ENCODE measurements around the gene ATP6V0A1.
"Not testable (repeated sequence)": the region's sequence is repeated elsewhere in the genome, so short reads cannot be mapped to it uniquely, and the experiment has no call there.

ATP6V0A1 gene

DNA sequence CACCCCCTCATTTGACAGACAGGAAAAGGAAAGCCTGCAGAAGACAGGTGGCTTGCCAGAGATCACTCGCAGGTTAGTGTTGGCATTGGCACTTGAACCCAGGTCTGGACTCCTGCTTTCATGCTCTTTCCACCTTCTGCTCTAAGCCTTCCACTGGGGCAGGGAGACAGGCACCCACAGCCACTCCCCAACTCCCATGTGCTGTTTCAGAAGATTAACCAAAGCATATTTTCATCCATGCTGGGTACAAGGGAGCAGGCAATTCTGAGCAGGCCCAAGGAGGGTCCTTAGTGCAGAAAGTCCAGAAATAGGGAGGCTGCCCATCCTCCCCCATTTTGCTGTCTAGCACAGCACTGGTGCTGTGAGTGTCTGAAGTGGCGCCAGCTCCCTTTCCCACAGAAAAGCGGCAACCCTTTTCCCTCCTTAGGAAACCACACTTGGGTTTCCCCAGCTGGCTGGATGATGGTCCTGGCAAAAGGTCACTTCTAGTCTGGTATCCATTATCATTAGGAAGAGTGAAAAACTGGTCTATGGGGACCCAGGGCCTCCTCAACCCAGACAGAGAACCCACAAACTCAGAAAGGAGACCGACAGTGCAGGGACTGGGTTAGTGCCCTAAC is 33.6 kb upstream of the ATP6V0A1 start:
- Mint-ChIP-seq H3K27me3 (peaks cover 10% of the 10 kb centered on the region), H3K4me3 (no peak overlapping the region), H3K36me3 (no peaks in the 10 kb centered on the region), H3K9me3 (no peaks in the 10 kb centered on the region), H3K4me1 (peaks cover 12% of the 10 kb centered on the region), H3K27ac (no peak overlapping the region)

GRCh38 chr17:42428141-42428944 is 30.3 kb upstream of the ATP6V0A1 start:
- no peaks in the 10 kb centered on the region for H3K4me1 Mint-ChIP-seq
- no peaks in the 10 kb centered on the region for H3K36me3 Mint-ChIP-seq
- H3K9me3 Mint-ChIP-seq = no peaks in the 10 kb centered on the region
- no peak overlapping the region for H3K27ac Mint-ChIP-seq
- no peak overlapping the region for H3K4me3 Mint-ChIP-seq
- H3K27me3 Mint-ChIP-seq = peaks cover 2% of the 10 kb centered on the region

DNA sequence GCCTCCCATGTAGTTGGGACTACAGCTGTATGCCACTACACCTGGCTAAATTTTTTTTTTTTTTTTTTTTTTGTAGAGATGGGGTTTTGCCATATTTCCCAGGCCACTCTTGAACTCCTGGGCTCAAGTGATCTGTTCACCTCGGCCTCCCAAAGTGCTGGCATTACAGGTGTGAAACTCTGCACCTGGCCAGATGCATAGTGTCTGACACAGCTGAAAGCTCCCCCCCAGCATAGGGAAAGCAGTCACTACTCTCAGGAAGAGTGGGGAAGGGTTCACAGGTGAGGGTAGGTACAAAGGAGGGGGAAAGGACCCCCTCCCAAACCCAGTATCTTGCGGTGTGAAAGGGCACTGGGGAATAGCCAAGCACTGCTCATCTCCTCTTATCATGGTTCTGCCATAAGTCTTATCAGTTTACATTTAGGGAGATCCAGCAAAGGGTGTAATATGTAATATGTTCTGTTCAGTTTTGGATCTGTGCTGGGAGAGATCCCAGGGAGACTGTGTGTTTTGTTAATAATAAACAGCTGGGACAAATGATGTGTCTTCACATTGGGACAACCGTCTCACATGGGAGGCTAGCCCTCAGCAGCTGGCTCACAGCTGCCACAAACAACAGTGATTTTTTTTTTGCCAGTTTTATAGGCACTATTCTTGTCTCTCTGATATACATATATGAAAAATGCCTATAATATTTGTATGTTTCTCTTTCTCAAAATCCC is 28.8 kb upstream of the ATP6V0A1 start:
- no peaks in the 10 kb centered on the region for H3K9me3 Mint-ChIP-seq
- no peak overlapping the region for H3K27ac Mint-ChIP-seq
- no peaks in the 10 kb centered on the region for H3K4me1 Mint-ChIP-seq
- H3K36me3 Mint-ChIP-seq = no peaks in the 10 kb centered on the region
- H3K27me3 Mint-ChIP-seq = no peaks in the 10 kb centered on the region
- no peak overlapping the region for H3K4me3 Mint-ChIP-seq

DNA sequence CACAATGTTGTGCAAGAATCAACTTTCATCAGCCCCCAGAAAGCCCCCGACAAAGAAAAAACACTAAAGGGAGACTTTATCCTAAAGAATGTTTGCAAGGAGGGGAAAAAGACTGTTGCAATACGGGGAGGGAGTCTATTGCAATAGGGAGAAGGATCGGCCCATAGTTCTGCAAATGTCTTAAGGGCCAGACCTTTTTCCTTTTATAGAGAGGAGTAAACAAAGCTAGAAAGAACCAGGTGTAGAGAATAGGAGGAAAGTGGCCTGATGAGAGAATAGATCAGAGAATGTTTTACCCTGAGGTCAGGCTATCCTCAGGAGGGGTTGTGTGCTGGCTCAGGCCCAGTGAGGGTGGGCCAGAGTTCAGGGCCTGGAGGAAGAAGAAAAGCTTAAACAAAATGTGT is 26.9 kb upstream of the ATP6V0A1 start:
- Mint-ChIP-seq H3K36me3 (no peaks in the 10 kb centered on the region), H3K9me3 (no peaks in the 10 kb centered on the region), H3K4me3 (no peak overlapping the region), H3K27ac (no peak overlapping the region), H3K4me1 (no peaks in the 10 kb centered on the region), H3K27me3 (no peaks in the 10 kb centered on the region)

GRCh38 chr17:42436391-42436790 is 22.3 kb upstream of the ATP6V0A1 start:
- Mint-ChIP-seq H3K27me3 (no peaks in the 10 kb centered on the region), H3K4me1 (peaks cover 1% of the 10 kb centered on the region), H3K27ac (no peak overlapping the region), H3K9me3 (no peaks in the 10 kb centered on the region), H3K4me3 (no peak overlapping the region), H3K36me3 (no peaks in the 10 kb centered on the region)

DNA sequence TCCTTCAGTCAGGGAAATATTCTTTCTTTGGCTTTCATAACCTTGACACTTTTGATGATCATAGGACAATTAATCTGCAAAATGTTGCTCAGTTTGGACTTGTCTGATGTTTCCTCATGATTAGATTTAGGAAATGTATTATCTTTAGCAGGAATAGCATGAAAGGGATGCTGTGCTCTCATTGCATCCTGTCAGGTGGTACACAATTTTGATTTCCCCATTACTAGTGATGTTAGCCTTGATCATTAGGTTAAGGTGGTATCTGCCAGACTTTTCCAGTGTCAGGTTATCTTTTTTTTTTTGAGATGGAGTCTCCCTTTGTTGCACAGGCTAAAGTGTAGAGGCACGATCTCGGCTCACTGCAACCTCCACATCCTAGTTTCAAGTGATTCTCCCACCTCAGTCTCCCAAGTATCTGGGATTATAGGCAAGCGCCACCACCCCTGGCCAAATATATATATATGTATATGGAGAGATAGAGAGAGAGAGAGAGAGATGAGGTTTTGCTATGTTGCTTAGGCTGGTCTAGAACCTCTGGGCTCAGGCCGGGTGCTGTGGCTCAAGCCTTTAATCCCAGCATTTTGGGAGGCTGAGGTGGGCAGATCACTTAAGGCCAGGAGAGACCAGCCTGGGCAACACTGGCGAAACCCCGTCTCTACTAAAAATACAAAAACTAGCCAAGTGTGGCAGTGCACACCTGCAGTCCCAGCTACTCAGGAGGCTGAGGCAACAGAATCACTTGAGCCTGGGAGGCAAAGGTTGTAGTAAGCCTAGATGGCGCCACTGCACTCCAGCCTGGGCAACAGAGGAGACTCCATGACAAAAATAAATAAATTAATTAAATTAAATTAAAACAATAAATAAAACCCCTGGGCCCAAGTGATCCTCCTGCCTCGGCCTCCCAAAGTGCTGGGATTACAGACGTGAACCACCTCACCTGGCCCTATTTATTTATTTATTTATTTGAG is 19.8 kb upstream of the ATP6V0A1 start:
- no peaks in the 10 kb centered on the region for H3K36me3 Mint-ChIP-seq
- no peaks in the 10 kb centered on the region for H3K9me3 Mint-ChIP-seq
- no peaks in the 10 kb centered on the region for H3K27me3 Mint-ChIP-seq
- H3K4me1 Mint-ChIP-seq = peaks cover 9% of the 10 kb centered on the region
- no peak overlapping the region for H3K27ac Mint-ChIP-seq
- H3K4me3 Mint-ChIP-seq = no peak overlapping the region

- Mint-ChIP-seq H3K4me3 (no peak overlapping the region), H3K36me3 (no peaks in the 10 kb centered on the region), H3K27me3 (no peaks in the 10 kb centered on the region), H3K9me3 (no peaks in the 10 kb centered on the region), H3K27ac (no peak overlapping the region), H3K4me1 (peaks cover 9% of the 10 kb centered on the region)
These were observed 17.1 kb upstream of the ATP6V0A1 start for GRCh38 chr17:42441371-42442195.

GRCh38 chr17:42442196-42442565 is 16.5 kb upstream of the ATP6V0A1 start:
- no peaks in the 10 kb centered on the region for H3K9me3 Mint-ChIP-seq
- H3K4me1 Mint-ChIP-seq = peaks cover 9% of the 10 kb centered on the region
- no peak overlapping the region for H3K4me3 Mint-ChIP-seq
- H3K27ac Mint-ChIP-seq = no peak overlapping the region
- no peaks in the 10 kb centered on the region for H3K36me3 Mint-ChIP-seq
- no peaks in the 10 kb centered on the region for H3K27me3 Mint-ChIP-seq

DNA sequence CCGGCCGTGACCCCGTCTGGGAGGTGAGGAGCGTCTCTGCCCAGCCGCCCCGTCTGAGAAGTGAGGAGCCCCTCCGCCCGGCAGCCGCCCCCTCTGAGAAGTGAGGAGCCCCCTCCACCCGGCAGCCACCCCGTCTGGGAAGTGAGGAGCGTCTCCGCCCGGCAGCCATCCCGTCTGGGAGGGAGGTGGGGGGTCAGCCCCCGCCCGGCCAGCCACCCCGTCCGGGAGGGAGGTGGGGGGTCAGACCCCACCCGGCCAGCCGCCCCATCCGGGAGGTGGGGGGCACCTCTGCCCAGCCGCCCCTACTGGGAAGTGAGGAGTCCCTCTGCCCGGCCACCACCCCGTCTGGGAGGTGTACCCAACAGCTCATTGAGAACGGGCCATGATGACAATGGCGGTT is 9.5 kb upstream of the ATP6V0A1 start:
- not testable (repeated sequence) for H3K4me1 Mint-ChIP-seq, H3K27ac Mint-ChIP-seq, H3K36me3 Mint-ChIP-seq, H3K27me3 Mint-ChIP-seq, H3K9me3 Mint-ChIP-seq, H3K4me3 Mint-ChIP-seq

- H3K9me3 Mint-ChIP-seq, H3K36me3 Mint-ChIP-seq, H3K27me3 Mint-ChIP-seq, H3K4me3 Mint-ChIP-seq, H3K4me1 Mint-ChIP-seq: not testable (repeated sequence)
- H3K27ac Mint-ChIP-seq = peak overlapping the region; percentile 41
These were observed 8.8 kb upstream of the ATP6V0A1 start for GRCh38 chr17:42449838-42450237.

DNA sequence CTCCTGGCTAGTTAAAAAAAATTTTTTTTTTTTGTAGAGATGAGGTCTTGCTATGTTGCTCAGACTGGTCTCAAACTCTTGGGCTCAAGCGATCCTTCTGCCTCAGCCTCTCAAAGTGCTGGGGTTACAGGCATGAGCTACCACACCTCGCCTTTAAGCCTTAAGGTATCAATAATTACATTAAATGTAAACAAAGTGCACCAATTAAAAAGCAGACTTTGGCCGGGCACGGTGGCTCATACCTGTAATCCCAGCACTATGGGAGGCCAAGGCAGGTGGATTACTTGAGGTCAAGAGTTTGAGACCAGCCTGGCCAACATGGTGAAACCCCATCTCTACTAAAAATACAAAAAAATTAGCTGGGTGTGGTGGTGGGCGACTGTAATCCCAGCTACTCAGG is 7.4 kb upstream of the ATP6V0A1 start:
- H3K4me3 Mint-ChIP-seq, H3K36me3 Mint-ChIP-seq, H3K9me3 Mint-ChIP-seq, H3K4me1 Mint-ChIP-seq, H3K27me3 Mint-ChIP-seq, H3K27ac Mint-ChIP-seq: not testable (repeated sequence)

DNA sequence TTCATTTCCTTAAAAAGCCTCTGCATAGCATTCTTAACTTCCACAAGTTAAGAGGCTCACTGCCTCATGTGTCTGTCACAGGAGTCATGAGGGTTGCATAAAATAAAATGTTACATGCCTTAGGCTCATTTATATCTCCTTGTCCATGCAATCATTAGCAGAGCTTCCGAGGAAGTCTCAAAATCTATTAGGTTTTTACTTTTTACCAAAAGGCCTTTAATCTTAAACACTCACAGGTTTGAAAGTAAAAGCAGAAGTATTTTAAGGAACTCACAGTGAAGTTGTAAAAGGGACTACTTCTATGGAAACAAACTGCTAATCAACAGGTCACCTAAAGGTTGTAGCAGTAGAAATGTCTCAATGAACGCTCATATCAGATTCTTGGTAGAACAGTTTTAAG is 5.2 kb upstream of the ATP6V0A1 start:
- Mint-ChIP-seq H3K4me1 (peaks cover 25% of the 10 kb centered on the region), H3K27ac (no peak overlapping the region), H3K36me3 (no peaks in the 10 kb centered on the region), H3K27me3 (no peaks in the 10 kb centered on the region), H3K9me3 (no peaks in the 10 kb centered on the region), H3K4me3 (no peak overlapping the region)

- H3K4me1 Mint-ChIP-seq = peaks cover 38% of the 10 kb centered on the region
- not testable (repeated sequence) for H3K9me3 Mint-ChIP-seq, H3K27me3 Mint-ChIP-seq, H3K4me3 Mint-ChIP-seq, H3K27ac Mint-ChIP-seq, H3K36me3 Mint-ChIP-seq
These were observed 3.7 kb upstream of the ATP6V0A1 start for GRCh38 chr17:42454987-42455386.

- peak overlapping the region; percentile 55 for H3K27ac Mint-ChIP-seq
- H3K9me3 Mint-ChIP-seq = no peaks in the 10 kb centered on the region
- no peaks in the 10 kb centered on the region for H3K27me3 Mint-ChIP-seq
- H3K4me1 Mint-ChIP-seq = peaks cover 47% of the 10 kb centered on the region
- H3K36me3 Mint-ChIP-seq = peaks cover 2% of the 10 kb centered on the region
- peak overlapping the region; percentile 56 for H3K4me3 Mint-ChIP-seq
These were observed 2.2 kb upstream of the ATP6V0A1 start for GRCh38 chr17:42456223-42457106.

Data from activated naive CD4-positive, alpha-beta T cell treated with anti-CD3 and anti-CD28 coated beads, Interleukin-2, amount 50 U/mL, for 24 hours (primary cell).